IMR-90 (cell line): ENCODE results near the gene STYXL1. TPM values are rescaled to one million over a fixed set of nuclear protein-coding genes. Genes with fewer than 3 reads are reported as not detected.

ENCODE experiments used
- ATAC-seq: fragments of 200-7000 bp; cut with Tn5 transposase; 2 replicates; pipeline ENCODE4 v1.9.1; 2020; ENCODE audit warnings: low read depth, mild to moderate bottlenecking, moderate library complexity
- BruUV-seq: library from RNA; stranded (reverse); fragments of 400-500 nt; replicated peaks from 2 replicates; lab custom pipeline; 2021; lab: Mats Ljungman, UMichigan
- CTCF ChIA-PET: fragments of 300-600 bp; formaldehyde crosslinking; extraction: SDS; loops from one replicate; lab custom pipeline; 2021; ENCODE audit warnings: antibody characterized with exemption; lab: Yijun Ruan, JAX
- POLR2A ChIA-PET: fragments of 300-600 bp; sonication (Branson Sonifier 250); formaldehyde crosslinking; loops from one replicate; lab custom pipeline; 2022; ENCODE audit warnings: antibody characterized with exemption; ENCODE audit not compliant: unreplicated experiment; lab: Charles Lee
- DNase-seq: peaks from one replicate; pipeline ENCODE4 v3.0.0; 2013
- H2AFZ ChIP-seq: replicated peaks from 2 replicates; pipeline ENCODE3; 2013; ENCODE audit warnings: low read length, mild to moderate bottlenecking; ENCODE audit not compliant: poor library complexity
- H2AK5ac ChIP-seq: 2 replicates; pipeline ENCODE4 v1.6.1; 2013; ENCODE audit warnings: low read depth, low read length, inconsistent platforms
- H2AK9ac ChIP-seq: replicated peaks from 2 replicates; pipeline ENCODE3; 2013; ENCODE audit warnings: mild to moderate bottlenecking, low read depth, low read length, moderate library complexity; ENCODE audit not compliant: poor library complexity
- H2BK120ac ChIP-seq: 2 replicates; pipeline ENCODE4 v1.6.1; 2013; ENCODE audit warnings: low read depth, low read length, inconsistent platforms
- H2BK15ac ChIP-seq: 3 replicates; pipeline ENCODE4 v1.6.1; 2013; ENCODE audit warnings: low read depth, low read length, inconsistent platforms
- H2BK20ac ChIP-seq: 2 replicates; pipeline ENCODE4 v1.6.1; 2013; ENCODE audit warnings: low read depth, mild to moderate bottlenecking, inconsistent platforms, low read length, moderate library complexity
- H2BK5ac ChIP-seq: 2 replicates; pipeline ENCODE4 v1.6.1; 2013; ENCODE audit warnings: mild to moderate bottlenecking, low read depth, low read length, inconsistent platforms; ENCODE audit not compliant: poor library complexity, severe bottlenecking
- H3K14ac ChIP-seq: replicated peaks from 2 replicates; pipeline ENCODE4 v1.6.1; 2013; ENCODE audit warnings: low read depth, low read length, inconsistent platforms
- H3K18ac ChIP-seq: 2 replicates; pipeline ENCODE4 v1.6.1; 2013; ENCODE audit warnings: low read depth, low read length, control low read depth
- H3K23ac ChIP-seq: 2 replicates; pipeline ENCODE4 v1.6.1; 2013; ENCODE audit warnings: low read depth, low read length, inconsistent platforms
- H3K27ac ChIP-seq: 2 replicates; pipeline ENCODE4 v1.5.1; 2013; ENCODE audit warnings: mild to moderate bottlenecking, control low read depth, low read length; ENCODE audit not compliant: insufficient read depth
- H3K27me3 ChIP-seq: 2 replicates; pipeline ENCODE4 v1.6.1; 2013; ENCODE audit warnings: low read length; ENCODE audit not compliant: control insufficient read depth, insufficient read depth
- H3K36me3 ChIP-seq: 2 replicates; pipeline ENCODE4 v1.6.1; 2013; ENCODE audit warnings: low read length, mixed read lengths; ENCODE audit not compliant: control insufficient read depth, insufficient read depth
- H3K4ac ChIP-seq: 2 replicates; pipeline ENCODE4 v1.6.1; 2013; ENCODE audit warnings: low read depth, low read length, inconsistent platforms
- H3K4me1 ChIP-seq: 2 replicates; pipeline ENCODE4 v1.6.1; 2013; ENCODE audit warnings: low read length, mixed read lengths; ENCODE audit not compliant: control insufficient read depth, insufficient read depth
- H3K4me2 ChIP-seq: 2 replicates; pipeline ENCODE4 v1.6.1; 2013; ENCODE audit warnings: low read depth, mild to moderate bottlenecking, control low read depth, low read length, moderate library complexity
- H3K4me3 ChIP-seq: 2 replicates; pipeline ENCODE4 v1.5.1; 2013; ENCODE audit warnings: low read depth, mild to moderate bottlenecking, control low read depth, low read length, moderate library complexity; ENCODE audit not compliant: insufficient read depth
- H3K56ac ChIP-seq: 2 replicates; pipeline ENCODE4 v1.6.1; 2013; ENCODE audit warnings: low read length, inconsistent platforms; ENCODE audit not compliant: insufficient read depth; ENCODE audit errors: extremely low read depth
- H3K79me1 ChIP-seq, 2 experiments: 2 replicates each; pipeline ENCODE4 v1.6.1; 2013; ENCODE audit warnings: low read length in 2 of 2, inconsistent platforms in 1 of 2, low read depth in 1 of 2
- H3K9ac ChIP-seq: 2 replicates; pipeline ENCODE4 v1.6.1; 2013; ENCODE audit warnings: low read depth, low read length, control low read depth
- H3K9me1 ChIP-seq: 2 replicates; pipeline ENCODE4 v1.6.1; 2013; ENCODE audit warnings: low read length, inconsistent platforms; ENCODE audit not compliant: insufficient read depth
- H3K9me3 ChIP-seq: 2 replicates; pipeline ENCODE4 v1.6.1; 2013; ENCODE audit warnings: low read length; ENCODE audit not compliant: control insufficient read depth, insufficient read depth
- H4K20me1 ChIP-seq: 2 replicates; pipeline ENCODE4 v1.6.1; 2013; ENCODE audit warnings: low read length, inconsistent platforms; ENCODE audit not compliant: insufficient read depth
- H4K5ac ChIP-seq: 2 replicates; pipeline ENCODE4 v1.6.1; 2013; ENCODE audit warnings: mild to moderate bottlenecking, low read depth, low read length, control low read depth
- H4K8ac ChIP-seq, 2 experiments: 2 replicates each; pipeline ENCODE4 v1.6.1; 2013; ENCODE audit warnings: low read depth in 2 of 2, low read length in 2 of 2, control low read depth in 1 of 2, inconsistent platforms in 1 of 2
- H4K91ac ChIP-seq: 2 replicates; pipeline ENCODE4 v1.6.1; 2013; ENCODE audit warnings: low read depth, low read length, inconsistent platforms; ENCODE audit not compliant: insufficient read depth
- BHLHE40 ChIP-seq: fragments of 150-350 bp; IDR thresholded peaks from 2 replicates; pipeline ENCODE4 v1.6.1; 2016; ENCODE audit warnings: mild to moderate bottlenecking, low read depth, low read length
- CEBPB ChIP-seq: IDR thresholded peaks from 2 replicates; pipeline ENCODE4 v1.6.1; 2012; ENCODE audit warnings: low read depth, low read length, improper control_type of control experiment
- CHD1 ChIP-seq: IDR thresholded peaks from 2 replicates; pipeline ENCODE4 v1.6.1; 2012; ENCODE audit warnings: low read depth, low read length, improper control_type of control experiment
- FOS ChIP-seq: fragments of 150-350 bp; IDR thresholded peaks from 2 replicates; pipeline ENCODE4 v1.6.1; 2016; ENCODE audit warnings: low read depth, low read length
- MAFK ChIP-seq: IDR thresholded peaks from 2 replicates; pipeline ENCODE4 v1.6.1; 2012; ENCODE audit warnings: low read depth, low read length, improper control_type of control experiment
- MAZ ChIP-seq: IDR thresholded peaks from 2 replicates; pipeline ENCODE4 v1.6.1; 2012; ENCODE audit warnings: low read depth, mild to moderate bottlenecking, low read length, improper control_type of control experiment, moderate library complexity, borderline replicate concordance
- MXI1 ChIP-seq: IDR thresholded peaks from 2 replicates; pipeline ENCODE4 v1.6.1; 2012; ENCODE audit warnings: low read depth, mild to moderate bottlenecking, low read length, moderate library complexity, borderline replicate concordance
- NFE2L2 ChIP-seq: fragments of 150-350 bp; IDR thresholded peaks from 2 replicates; pipeline ENCODE4 v1.6.1; 2016; ENCODE audit warnings: low read depth, mild to moderate bottlenecking, low read length
- POLR2A ChIP-seq: IDR thresholded peaks from 2 replicates; pipeline ENCODE4 v1.6.1; 2012; ENCODE audit warnings: mild to moderate bottlenecking, low read depth, low read length
- RAD21 ChIP-seq: IDR thresholded peaks from 2 replicates; pipeline ENCODE4 v1.6.1; 2012; ENCODE audit warnings: low read length, improper control_type of control experiment
- RCOR1 ChIP-seq: IDR thresholded peaks from 2 replicates; pipeline ENCODE4 v1.6.1; 2012; ENCODE audit warnings: mild to moderate bottlenecking, low read length, improper control_type of control experiment; ENCODE audit not compliant: insufficient replicate concordance
- RFX5 ChIP-seq: IDR thresholded peaks from 2 replicates; pipeline ENCODE4 v1.8.0; 2012; ENCODE audit warnings: low read depth, mild to moderate bottlenecking, low read length, moderate library complexity
- SMC3 ChIP-seq: fragments of 150-350 bp; IDR thresholded peaks from 2 replicates; pipeline ENCODE4 v1.6.1; 2016; ENCODE audit warnings: low read depth, mild to moderate bottlenecking, antibody characterized with exemption, low read length, moderate library complexity
- WGBS, 2 experiments: methylation state at CpG; one replicate each; pipeline versions ENCODE4 v1.1.5 to v1.1.7; 2013; ENCODE audit warnings: missing lambda C conversion rate in 2 of 2; ENCODE audit not compliant: insufficient read length in 1 of 2; ENCODE audit errors: extremely low coverage in 2 of 2; 5-methylcytosine and 5-hydroxymethylcytosine counted together
- dilution Hi-C: fragments of 300-500 bp; cut with HindIII; formaldehyde crosslinking; loops from one replicate; pipeline ENCODE4 v1.14.3; 2018; ENCODE audit warnings: low sequenced_read_pairs; ENCODE audit not compliant: unreplicated experiment
- in situ Hi-C: fragments of 300-500 bp; cut with MboI; formaldehyde crosslinking; loops from 3 replicates; pipeline ENCODE4 v1.14.3; 2019; ENCODE audit warnings: low sequenced_read_pairs, inconsistent platforms, mixed read lengths
- intact Hi-C: fragments of 100-400 bp; cut with micrococcal nuclease; formaldehyde crosslinking; loops from 2 replicates; pipeline ENCODE4 v1.10.0; 2022
- polyA plus RNA-seq, 3 experiments: library from polyadenylated mRNA; depleted of rRNA; stranded (reverse); fragments of >200 nt; gene quantifications; 2 replicates each; pipeline ENCODE4 v1.2.3, GENCODE V29; 2012; ENCODE audit warnings: low replicate concordance in 1 of 3
- total RNA-seq: library from RNA; depleted of rRNA; stranded (reverse); fragments of >200 nt; gene quantifications from 2 replicates; pipeline ENCODE4 v1.2.3, GENCODE V29; 2012
- TF ChIP-seq, protein P1 (sequence below): fragments of 150-350 bp; IDR thresholded peaks from 2 replicates; pipeline ENCODE4 v1.6.1; 2017; ENCODE audit warnings: mild to moderate bottlenecking, antibody characterized with exemption, low read length, low read depth
- TF ChIP-seq, protein P2 (sequence below): conservative IDR thresholded peaks from 2 replicates; pipeline ENCODE4 v1.5.1; 2012; ENCODE audit warnings: mild to moderate bottlenecking, low read depth, low read length, improper control_type of control experiment
- TF ChIP-seq, protein P3 (sequence below): fragments of 150-350 bp; IDR thresholded peaks from 2 replicates; pipeline ENCODE4 v1.6.1; 2016; ENCODE audit warnings: low read depth, mild to moderate bottlenecking, low read length, moderate library complexity, borderline replicate concordance

The STYXL1 gene
- total and polyA plus RNA-seq, 2 of the 4 experiments (the other 2 are of a cell fraction) = 66.1 to 73.8 TPM

DNA sequence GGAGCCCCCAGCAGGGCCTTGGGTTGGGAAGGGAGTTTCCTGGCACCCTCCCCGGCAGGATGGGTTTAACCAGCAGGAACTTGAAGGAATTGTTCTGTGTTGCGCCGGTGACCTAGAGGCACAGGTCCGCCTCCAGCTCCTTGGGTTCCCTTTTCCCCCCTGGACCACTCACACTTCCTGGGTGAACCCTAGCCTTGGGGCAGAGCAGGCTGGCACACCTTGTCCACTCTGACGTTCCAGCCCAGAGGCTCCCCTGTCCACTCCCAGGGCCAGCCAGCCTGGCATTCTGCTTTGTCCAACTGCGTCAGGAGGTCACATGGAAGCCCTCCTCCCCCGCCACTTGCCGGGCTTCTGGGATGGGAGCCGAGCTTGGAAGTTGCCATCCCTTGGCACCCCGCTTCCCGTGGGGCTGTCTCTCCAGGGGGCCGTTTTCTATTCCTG, 79.2 kb downstream of the STYXL1 start:
- no peak overlapping the region for H3K4me3 ChIP-seq
- dilution Hi-C loops = no loop called here
- H3K14ac ChIP-seq = no peak overlapping the region
- in situ Hi-C loops = no loop called here
- H3K23ac ChIP-seq = no peak overlapping the region
- H3K4me1 ChIP-seq = peaks cover 11% of the 10 kb centered on the region
- no peak overlapping the region for H4K91ac ChIP-seq
- H4K5ac ChIP-seq = no peak overlapping the region
- 94% methylated on average over 3 of the region's 12 CpGs; no CpG with 5 or more reads in 1 of the 2 experiments for WGBS, 2 experiments
- no peaks in the 10 kb centered on the region for H3K9me3 ChIP-seq
- no peak overlapping the region for H2AK9ac ChIP-seq
- H2BK5ac ChIP-seq = no peak overlapping the region
- no peak overlapping the region for H2AFZ ChIP-seq
- no peaks in the 10 kb centered on the region for H4K20me1 ChIP-seq
- H3K79me1 ChIP-seq = peaks cover 2 to 45% of the 10 kb centered on the region in 2 experiments
- CTCF ChIA-PET = no interaction called here
- H3K27me3 ChIP-seq = no peaks in the 10 kb centered on the region
- peaks cover 15% of the 10 kb centered on the region; the same call in 1 of the 2 replicates for H3K36me3 ChIP-seq
- H3K4ac ChIP-seq = no peak overlapping the region
- H3K9ac ChIP-seq = no peak overlapping the region
- no peak overlapping the region for H3K56ac ChIP-seq
- DNase-seq (no peak), ATAC-seq (no peak)
- no peak overlapping the region for H2BK20ac ChIP-seq
- no TSS peak for BruUV-seq
- no peak for TF ChIP-seq POLR2A
- TF ChIP-seq, protein P1, sequence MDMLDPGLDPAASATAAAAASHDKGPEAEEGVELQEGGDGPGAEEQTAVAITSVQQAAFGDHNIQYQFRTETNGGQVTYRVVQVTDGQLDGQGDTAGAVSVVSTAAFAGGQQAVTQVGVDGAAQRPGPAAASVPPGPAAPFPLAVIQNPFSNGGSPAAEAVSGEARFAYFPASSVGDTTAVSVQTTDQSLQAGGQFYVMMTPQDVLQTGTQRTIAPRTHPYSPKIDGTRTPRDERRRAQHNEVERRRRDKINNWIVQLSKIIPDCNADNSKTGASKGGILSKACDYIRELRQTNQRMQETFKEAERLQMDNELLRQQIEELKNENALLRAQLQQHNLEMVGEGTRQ = no peak
- TF ChIP-seq CEBPB = no peak
- no peak for TF ChIP-seq MAFK
- no peak for TF ChIP-seq BHLHE40
- TF ChIP-seq MAZ = no peak
- no peak for TF ChIP-seq FOS
- TF ChIP-seq NFE2L2 = no peak
- no peak for TF ChIP-seq SMC3
- TF ChIP-seq RCOR1 = no peak
- TF ChIP-seq RAD21 = no peak
- TF ChIP-seq, protein P2, sequence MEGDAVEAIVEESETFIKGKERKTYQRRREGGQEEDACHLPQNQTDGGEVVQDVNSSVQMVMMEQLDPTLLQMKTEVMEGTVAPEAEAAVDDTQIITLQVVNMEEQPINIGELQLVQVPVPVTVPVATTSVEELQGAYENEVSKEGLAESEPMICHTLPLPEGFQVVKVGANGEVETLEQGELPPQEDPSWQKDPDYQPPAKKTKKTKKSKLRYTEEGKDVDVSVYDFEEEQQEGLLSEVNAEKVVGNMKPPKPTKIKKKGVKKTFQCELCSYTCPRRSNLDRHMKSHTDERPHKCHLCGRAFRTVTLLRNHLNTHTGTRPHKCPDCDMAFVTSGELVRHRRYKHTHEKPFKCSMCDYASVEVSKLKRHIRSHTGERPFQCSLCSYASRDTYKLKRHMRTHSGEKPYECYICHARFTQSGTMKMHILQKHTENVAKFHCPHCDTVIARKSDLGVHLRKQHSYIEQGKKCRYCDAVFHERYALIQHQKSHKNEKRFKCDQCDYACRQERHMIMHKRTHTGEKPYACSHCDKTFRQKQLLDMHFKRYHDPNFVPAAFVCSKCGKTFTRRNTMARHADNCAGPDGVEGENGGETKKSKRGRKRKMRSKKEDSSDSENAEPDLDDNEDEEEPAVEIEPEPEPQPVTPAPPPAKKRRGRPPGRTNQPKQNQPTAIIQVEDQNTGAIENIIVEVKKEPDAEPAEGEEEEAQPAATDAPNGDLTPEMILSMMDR = no peak
- no peak for TF ChIP-seq CHD1
- TF ChIP-seq RFX5 = no peak
- no peak for TF ChIP-seq MXI1
- TF ChIP-seq, protein P3, sequence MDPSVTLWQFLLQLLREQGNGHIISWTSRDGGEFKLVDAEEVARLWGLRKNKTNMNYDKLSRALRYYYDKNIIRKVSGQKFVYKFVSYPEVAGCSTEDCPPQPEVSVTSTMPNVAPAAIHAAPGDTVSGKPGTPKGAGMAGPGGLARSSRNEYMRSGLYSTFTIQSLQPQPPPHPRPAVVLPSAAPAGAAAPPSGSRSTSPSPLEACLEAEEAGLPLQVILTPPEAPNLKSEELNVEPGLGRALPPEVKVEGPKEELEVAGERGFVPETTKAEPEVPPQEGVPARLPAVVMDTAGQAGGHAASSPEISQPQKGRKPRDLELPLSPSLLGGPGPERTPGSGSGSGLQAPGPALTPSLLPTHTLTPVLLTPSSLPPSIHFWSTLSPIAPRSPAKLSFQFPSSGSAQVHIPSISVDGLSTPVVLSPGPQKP = no peak
- no peak overlapping the region for H2BK15ac ChIP-seq
- H4K8ac ChIP-seq = no peak overlapping the region
- H3K4me2 ChIP-seq = no peak overlapping the region
- POLR2A ChIA-PET = no interaction called here
- peaks cover 16% of the 10 kb centered on the region for H3K9me1 ChIP-seq
- H2AK5ac ChIP-seq = no peak overlapping the region
- no peak overlapping the region for H3K18ac ChIP-seq
- no peak overlapping the region for H2BK120ac ChIP-seq
- intact Hi-C loops = loop anchor here (10.0 kb wide), 1 partner anchor 54 kb away; the partner anchor contains the start of gene POR
- H3K27ac ChIP-seq = no peak overlapping the region
